Tongue (tissue), 3 donors: ENCODE data around the gene SOX15. TPM values are rescaled to one million over a fixed set of nuclear protein-coding genes. Genes with fewer than 3 reads are reported as not detected.

Source experiments
- DNase-seq: peaks from one replicate; pipeline ENCODE4 v3.0.0-alpha.2; 2015
- small RNA-seq: library from RNA; depleted of rRNA; stranded (forward); fragments of <200 nt; gene quantifications from one replicate; pipeline ENCODE3, GENCODE V24; 2014; ENCODE audit warnings: low replicate concordance
- total RNA-seq: library from RNA; depleted of rRNA; stranded (reverse); fragments of >200 nt; gene quantifications from one replicate; pipeline ENCODE4 v1.2.3, GENCODE V29; 2014

SOX15 gene
- total RNA-seq, 1 donor from 2014 or later, result 9.6 TPM

DNA sequence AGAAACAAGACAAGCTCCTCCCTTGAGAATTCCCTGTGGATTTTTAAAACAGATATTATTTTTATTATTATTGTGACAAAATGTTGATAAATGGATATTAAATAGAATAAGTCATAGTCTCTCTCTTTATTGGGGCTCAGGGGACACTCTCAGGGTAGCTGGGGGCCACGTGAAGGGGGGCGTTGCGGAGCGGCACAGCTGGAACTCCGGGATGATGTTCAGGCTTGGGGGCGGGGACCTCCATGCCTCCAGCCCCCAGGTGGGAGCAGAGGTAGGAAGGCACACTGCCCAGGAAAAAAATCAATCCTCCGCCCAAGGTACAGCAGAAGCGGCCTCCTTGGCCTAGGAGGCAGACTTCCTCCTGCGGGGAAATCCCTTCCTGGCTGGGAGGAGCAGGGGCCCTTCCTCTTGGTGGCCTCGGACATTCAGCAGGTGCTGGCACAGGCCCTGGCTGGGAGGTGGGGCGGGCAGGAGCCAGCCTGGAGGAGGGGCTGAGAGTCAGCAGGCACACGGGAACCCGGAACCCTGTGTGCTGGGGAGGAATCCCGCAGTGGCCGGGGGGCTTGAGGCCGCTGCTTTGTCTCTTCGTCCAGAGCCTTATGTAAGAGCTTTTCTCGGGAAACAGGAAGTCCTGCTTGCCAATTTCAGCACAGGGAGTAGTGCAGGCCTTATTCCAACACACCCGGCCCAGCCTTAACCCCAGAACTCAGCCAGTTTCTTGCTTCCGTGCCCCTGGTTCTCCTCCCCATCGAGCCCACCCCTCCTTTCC is 31.9 kb downstream of the SOX15 start:
- peak; percentile 88 for DNase-seq

DNA sequence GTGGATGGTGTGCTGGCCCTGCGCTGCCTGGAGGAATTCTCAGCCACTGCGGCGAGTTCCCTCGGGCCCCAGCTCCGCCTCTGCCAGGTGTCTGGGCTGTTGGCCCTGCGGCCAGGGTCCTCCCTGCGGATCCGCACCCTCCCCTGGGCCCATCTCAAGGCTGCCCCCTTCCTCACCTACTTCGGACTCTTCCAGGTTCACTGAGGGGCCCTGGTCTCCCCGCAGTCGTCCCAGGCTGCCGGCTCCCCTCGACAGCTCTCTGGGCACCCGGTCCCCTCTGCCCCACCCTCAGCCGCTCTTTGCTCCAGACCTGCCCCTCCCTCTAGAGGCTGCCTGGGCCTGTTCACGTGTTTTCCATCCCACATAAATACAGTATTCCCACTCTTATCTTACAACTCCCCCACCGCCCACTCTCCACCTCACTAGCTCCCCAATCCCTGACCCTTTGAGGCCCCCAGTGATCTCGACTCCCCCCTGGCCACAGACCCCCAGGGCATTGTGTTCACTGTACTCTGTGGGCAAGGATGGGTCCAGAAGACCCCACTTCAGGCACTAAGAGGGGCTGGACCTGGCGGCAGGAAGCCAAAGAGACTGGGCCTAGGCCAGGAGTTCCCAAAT is 32.6 kb downstream of the SOX15 start:
- no peak for DNase-seq

DNA sequence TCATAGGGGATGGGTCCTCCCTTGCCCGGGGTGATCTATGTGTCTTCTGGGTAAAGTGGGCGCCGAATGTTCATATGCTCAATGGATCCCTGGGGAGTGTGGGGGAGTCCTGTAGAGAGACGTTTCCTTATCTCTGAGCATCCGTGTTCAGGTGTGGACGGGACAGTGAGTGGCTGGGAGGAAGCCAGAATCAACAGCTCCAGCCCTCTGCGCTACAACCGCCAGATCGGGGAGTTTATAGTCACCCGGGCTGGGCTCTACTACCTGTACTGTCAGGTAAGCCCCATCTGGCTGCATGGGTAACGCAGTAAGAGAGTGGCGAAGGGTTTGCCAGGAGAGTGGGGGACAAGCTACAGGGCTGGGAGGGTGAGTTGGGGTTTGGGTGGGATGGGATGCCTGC is 33.3 kb downstream of the SOX15 start:
- DNase-seq, result no peak

DNA sequence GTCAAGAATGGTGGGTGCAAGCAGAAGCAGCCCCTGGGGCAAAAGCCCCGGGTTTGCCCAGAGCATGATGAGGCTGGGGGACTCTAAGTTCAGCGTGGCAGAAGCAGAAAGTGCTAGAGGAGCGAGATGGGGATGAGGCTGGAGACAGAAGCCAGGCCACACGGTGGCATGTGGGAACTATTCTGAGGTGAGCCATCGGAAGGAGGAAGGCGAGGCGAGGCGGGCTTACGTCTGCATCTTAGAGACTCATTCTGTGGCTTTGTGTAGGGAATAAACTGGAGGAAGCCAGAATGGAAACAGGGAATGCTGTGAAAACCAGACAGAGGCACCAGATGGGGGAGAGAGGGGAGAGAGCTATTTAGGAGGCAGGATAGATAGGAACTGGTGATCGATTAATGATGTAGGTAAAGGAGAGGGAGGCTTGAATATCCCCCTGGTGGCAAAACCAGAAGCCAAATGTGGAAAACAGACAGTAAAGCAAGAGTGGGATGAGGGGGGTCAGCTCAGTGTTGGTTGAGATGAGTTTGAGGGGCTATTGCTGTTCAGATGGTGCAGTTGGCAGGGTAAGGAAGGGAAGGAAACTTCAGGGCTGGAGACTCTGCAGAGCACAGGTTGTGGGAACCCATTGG is 34.5 kb downstream of the SOX15 start:
- no peak for DNase-seq

DNA sequence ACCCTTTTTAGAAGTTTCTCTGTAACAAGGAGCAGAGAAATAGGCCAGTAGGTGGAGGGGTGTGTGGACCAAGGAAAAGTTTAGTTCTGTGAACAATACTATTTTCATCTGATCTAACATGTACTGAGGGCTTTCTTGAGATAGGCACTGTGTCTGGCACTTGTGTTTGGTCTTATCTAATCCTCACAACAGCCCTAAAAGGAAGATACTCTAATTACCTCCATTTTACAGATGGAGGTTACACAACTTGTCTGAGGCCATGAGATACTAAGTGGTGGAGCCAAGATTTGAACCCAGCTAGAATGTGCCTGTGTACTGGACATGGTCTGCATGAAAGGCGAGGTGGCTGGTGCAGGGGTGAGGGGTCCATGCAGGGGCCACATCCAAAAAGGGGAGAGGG is 36.5 kb downstream of the SOX15 start:
- DNase-seq, result no peak

DNA sequence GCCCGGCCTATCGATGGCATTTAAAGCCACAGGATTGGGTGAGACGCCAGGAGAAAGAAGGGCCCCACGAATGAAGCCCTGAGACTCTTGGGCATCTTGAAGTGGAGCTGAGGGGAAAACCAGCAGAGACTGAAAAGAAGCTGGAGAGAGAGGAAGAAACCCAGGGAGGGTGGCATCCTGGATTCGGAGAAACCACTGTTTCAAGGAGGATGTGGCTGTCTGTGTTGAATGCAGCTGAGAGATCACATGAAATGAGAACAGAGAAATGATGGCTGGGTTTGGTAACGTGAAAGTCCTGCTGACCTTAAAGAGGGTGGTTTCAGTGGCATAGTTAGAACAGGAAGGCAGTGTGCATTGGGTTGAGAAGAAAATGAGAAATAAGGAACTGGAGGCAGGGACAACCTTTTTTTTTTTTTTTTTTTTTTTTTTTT is 37.3 kb downstream of the SOX15 start:
- no peak for DNase-seq

DNA sequence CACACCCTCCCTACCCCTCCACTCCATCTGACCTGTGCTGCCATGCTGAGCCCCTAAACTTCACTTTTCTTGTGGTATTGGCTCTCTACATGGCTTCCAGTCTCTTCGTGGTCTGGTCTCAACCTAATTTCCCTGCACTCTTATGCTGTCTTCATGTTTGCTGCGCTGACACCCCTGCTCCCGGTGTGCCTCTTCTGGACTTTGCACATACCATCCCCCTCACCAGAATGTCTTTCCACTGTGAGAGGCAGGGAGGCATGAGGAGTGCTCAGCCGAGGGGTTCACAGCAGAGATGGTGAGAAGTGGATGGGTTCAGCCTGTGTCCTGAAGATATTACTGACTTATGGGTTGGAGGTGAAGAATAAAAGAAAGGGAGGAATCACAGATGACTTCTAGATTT is 38.5 kb downstream of the SOX15 start:
- DNase-seq, result no peak

DNA sequence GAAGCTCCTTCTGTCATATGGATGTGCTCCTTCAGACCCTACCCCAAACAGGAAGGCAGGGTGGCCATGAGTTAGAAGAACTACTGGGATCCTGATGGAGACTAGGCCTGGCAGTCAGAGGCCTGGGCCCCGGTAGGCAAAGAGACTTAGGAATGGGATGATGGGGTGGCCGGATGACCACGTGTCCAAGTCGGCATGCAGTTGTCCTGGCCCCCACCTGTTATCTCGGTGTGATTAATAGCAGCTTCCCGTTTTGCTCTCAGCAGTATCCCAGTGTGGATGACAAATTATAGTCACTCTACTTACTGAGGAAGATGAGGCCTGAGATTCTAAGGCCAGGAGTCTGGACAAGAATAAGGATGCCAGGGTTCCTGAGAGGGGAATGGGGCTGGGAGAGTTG is 39.5 kb downstream of the SOX15 start:
- no peak for DNase-seq

DNA sequence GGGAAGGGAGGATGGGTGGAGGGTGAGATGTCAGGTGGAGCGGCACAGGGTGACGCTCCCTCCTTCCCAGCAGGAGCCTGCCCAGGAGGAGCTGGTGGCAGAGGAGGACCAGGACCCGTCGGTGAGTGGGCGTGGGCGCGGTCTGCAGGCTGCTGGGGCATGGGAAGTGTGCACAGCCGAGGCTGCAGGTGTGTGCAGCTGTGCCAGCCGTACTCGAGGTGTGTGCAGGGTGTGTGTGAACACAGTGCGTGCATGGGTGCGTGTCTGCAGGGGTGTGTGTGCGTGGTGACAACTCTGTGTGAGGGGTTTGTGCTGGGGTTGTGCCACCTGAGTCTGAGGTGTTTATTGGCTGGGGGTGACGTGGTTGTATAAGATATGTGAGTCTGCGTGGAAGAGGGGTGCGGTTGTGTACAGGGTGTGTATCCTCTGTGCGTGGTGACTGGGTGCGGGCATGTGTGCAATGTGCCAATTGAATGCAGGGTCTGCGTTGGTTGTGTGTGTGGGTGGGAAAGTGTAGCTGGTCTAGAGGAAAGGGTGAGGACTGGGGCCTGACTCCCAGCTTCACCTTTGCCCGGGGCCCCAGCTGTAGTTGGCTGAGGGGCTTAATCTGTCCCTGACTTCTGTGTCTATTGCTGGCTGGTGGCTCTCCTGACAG is 40.4 kb downstream of the SOX15 start:
- no peak for DNase-seq

DNA sequence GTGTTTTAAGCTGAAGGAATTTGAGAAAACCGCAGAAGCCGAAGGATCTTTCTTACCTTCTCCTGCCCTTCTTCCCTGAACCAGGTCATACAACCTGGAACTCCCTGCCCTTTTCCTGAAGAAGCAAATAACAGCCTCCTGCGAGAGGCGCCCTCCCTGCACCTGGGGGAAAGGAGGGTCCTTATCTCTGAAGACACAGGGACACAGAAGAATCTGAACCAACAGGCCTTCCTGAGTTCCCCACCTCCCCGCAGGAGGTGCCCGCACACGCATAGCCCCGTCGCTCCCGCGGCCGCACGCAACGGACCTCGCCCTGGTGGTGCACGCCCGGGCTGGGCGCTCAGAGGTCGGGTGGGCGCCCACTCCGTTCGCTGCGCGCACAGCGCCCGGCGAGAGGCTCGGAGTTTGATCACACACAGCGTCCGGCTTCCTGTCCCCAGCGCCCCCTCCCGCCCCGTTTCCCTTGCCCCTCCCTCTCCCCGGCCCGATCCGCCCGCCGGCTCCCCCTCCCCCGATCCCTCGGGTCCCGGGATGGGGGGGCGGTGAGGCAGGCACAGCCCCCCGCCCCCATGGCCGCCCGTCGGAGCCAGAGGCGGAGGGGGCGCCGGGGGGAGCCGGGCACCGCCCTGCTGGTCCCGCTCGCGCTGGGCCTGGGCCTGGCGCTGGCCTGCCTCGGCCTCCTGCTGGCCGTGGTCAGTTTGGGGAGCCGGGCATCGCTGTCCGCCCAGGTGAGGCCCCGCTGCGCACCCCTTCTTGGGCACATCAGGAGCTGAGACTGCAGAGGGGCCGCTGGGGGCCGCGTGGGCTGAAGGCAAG is 41.1 kb downstream of the SOX15 start, which contains the start of gene TNFSF12:
TSS of gene TNFSF12 (plus strand) at position 474 of the 816 bp plus-strand sequence. CDS start at position 570, 96 bp downstream.
- peak; percentile 64 for DNase-seq

DNA sequence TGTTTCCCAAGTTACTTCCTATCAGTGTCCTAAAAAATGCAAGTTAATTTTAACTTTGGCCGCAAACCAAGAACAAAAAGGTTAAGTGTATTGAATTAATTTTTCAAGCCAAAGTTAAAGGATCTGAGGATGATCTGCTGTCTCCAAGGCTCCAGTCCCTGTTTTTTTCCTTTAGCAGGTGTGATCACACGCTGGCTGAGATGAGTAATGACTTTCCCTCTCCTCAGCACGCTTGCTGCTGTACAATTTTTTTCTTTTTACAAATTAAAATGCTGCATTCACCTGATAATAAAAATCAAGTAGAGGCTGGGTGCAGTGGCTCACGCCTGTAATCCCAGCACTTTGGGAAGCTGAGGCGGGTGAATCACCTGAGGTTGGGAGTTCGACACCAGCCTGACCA is 45.0 kb downstream of the SOX15 start:
- DNase-seq, result no peak

DNA sequence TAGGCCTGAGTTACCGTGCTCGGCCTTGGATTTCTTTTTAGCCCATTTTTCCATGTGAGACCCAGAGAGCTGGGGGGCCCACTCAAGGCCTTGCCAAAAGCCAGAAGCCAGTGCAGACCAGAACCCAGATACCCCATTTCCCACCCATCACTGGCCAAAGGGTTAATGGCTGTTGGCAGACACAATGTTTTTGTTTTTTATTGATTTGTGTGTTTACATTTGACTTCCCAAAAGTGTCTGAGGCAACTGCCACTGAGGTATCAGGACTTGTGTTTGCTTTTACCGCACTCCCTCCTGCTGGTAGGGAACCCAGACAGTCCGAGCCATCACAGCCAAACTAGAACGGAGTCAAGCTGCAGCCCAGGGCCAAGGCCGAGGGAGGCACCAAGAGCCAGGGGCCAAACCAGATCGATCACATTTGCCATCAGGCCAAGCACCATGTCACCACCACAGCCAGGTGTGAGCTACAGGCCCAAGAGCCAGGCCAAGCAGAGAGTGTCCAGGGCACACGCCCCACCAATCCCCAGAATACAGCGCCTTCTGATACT is 48.7 kb downstream of the SOX15 start:
- DNase-seq, result no peak

DNA sequence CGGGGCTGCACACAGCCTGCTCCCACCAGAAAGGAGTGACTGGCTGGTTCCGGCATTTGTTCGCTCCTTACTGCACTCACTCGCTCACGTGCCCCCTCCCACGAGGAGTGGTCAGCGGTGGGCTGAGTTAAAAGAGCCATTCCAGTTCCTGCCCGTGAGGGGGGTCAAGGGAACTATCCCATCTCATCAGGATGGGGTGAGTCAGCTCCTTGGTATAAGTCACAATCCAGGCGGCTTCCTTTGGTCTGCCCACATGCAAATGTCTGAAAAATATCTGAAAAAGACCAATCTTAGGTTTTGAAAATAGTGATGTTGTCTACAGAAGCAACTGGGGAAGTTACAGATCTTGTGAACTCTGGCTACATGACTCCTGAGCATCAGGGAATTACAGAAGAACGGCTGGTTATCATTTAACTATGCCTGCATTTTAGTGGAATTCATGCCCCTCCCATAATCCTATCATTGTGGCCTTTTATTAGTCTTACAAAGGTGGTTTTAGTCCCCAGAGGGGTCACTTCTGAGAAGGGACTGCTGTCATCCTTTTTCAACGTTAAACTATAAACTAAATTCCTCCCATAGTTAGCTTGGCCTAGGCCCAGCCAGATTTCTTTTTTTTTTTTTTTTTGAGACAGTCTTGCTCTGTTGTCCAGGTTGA is 50.9 kb downstream of the SOX15 start:
- no peak for DNase-seq

Small RNA genes within 50 kb of the gene (small RNA-seq; reads per million reads assigned to genes)
- gene CD68 (not detected), gene SNORA48 (not detected), gene SNORD10 (not detected)

Other genes with a start within 250 kb of the SOX15 start
- 3.4 TPM for gene KCTD11, start 237.9 kb downstream of the SOX15 start, total RNA-seq
- not detected for gene TMEM95, start 234.9 kb downstream of the SOX15 start, total RNA-seq
- 2.1 TPM for gene TNK1, start 209.0 kb downstream of the SOX15 start, total RNA-seq
- gene PLSCR3, start 195.6 kb downstream of the SOX15 start, total RNA-seq, result 9.4 TPM
- gene TMEM256, start 186.0 kb downstream of the SOX15 start, total RNA-seq, result 69.0 TPM
- gene NLGN2, start 182.2 kb downstream of the SOX15 start, total RNA-seq, result 9.3 TPM
- gene SPEM1, start 169.8 kb downstream of the SOX15 start, total RNA-seq, result not detected
- gene SPEM2, start 164.5 kb downstream of the SOX15 start, total RNA-seq, result not detected
- gene SPEM3, start 161.2 kb downstream of the SOX15 start, total RNA-seq, result not detected
- 2.4 TPM for gene TMEM102, start 154.7 kb downstream of the SOX15 start, total RNA-seq
- gene FGF11, start 150.6 kb downstream of the SOX15 start, total RNA-seq, result 5.4 TPM
- 27.9 TPM for gene CHRNB1, start 145.0 kb downstream of the SOX15 start, total RNA-seq
- 22.9 TPM for gene ZBTB4, start 110.5 kb downstream of the SOX15 start, total RNA-seq
- not detected for gene SLC35G6, start 108.6 kb downstream of the SOX15 start, total RNA-seq
- 71.4 TPM for gene POLR2A, start 105.7 kb downstream of the SOX15 start, total RNA-seq
- gene TNFSF12, start 41.0 kb downstream of the SOX15 start, total RNA-seq, result 18.0 TPM
- gene TNFSF13, start 31.3 kb downstream of the SOX15 start, total RNA-seq, result 6.6 TPM
- gene SENP3, start 28.2 kb downstream of the SOX15 start, total RNA-seq, result 36.8 TPM
- 2.4 TPM for gene CD68, start 10.5 kb downstream of the SOX15 start, total RNA-seq
- gene MPDU1, start 6.2 kb downstream of the SOX15 start, total RNA-seq, result 27.4 TPM
- 47.8 TPM for gene FXR2, start 24.8 kb upstream of the SOX15 start, total RNA-seq
- gene SAT2, start 37.7 kb upstream of the SOX15 start, total RNA-seq, result 33.2 TPM
- not detected for gene SHBG, start 40.0 kb upstream of the SOX15 start, total RNA-seq
- gene ATP1B2, start 60.8 kb upstream of the SOX15 start, total RNA-seq, result 0.92 TPM
- 23.6 TPM for gene TP53, start 97.4 kb upstream of the SOX15 start, total RNA-seq
- gene WRAP53, start 98.4 kb upstream of the SOX15 start, total RNA-seq, result 5.2 TPM
- 2.3 TPM for gene EFNB3, start 115.1 kb upstream of the SOX15 start, total RNA-seq
- 0.31 TPM for gene DNAH2, start 127.7 kb upstream of the SOX15 start, total RNA-seq
- 8.4 TPM for gene KDM6B, start 244.1 kb upstream of the SOX15 start, total RNA-seq